SK-MEL-5 (cell line): ENCODE measurements around the gene UNC79. TPM values are rescaled to one million over a fixed set of nuclear protein-coding genes. Genes with fewer than 3 reads are reported as not detected.
A peak's percentile ranks its signal among the peaks of the same experiment; 100 is the strongest.

Experiments used
- DNase-seq: peaks from one replicate; pipeline ENCODE4 v3.0.0-alpha.2; 2016; ENCODE audit warnings: low read depth, low spot score
- in situ Hi-C: cut with HindIII; loops from 2 replicates; pipeline ENCODE4 v1.10.0; 2016; ENCODE audit warnings: low sequenced_read_pairs, high pct_unique_total_duplicates, low pct_unique_long_range_greater_than_20kb
- total RNA-seq: library from RNA; depleted of rRNA; stranded (reverse); fragments of >200 nt; shearing (Covaris generic); gene quantifications from 2 replicates; pipeline ENCODE4 v1.2.3, GENCODE V29; 2014

The UNC79 gene
- total RNA-seq, 1 experiment from 2014 or later, result 1.2 TPM

- DNase-seq, result no peak
- in situ Hi-C loops, result no loop called here
Observed at GRCh38 chr14:93682459-93682858, 251.7 kb downstream of the UNC79 start.

GRCh38 chr14:93683226-93683625 is 252.5 kb downstream of the UNC79 start:
- in situ Hi-C loops, result no loop called here
- DNase-seq, result peak; percentile 49

DNA sequence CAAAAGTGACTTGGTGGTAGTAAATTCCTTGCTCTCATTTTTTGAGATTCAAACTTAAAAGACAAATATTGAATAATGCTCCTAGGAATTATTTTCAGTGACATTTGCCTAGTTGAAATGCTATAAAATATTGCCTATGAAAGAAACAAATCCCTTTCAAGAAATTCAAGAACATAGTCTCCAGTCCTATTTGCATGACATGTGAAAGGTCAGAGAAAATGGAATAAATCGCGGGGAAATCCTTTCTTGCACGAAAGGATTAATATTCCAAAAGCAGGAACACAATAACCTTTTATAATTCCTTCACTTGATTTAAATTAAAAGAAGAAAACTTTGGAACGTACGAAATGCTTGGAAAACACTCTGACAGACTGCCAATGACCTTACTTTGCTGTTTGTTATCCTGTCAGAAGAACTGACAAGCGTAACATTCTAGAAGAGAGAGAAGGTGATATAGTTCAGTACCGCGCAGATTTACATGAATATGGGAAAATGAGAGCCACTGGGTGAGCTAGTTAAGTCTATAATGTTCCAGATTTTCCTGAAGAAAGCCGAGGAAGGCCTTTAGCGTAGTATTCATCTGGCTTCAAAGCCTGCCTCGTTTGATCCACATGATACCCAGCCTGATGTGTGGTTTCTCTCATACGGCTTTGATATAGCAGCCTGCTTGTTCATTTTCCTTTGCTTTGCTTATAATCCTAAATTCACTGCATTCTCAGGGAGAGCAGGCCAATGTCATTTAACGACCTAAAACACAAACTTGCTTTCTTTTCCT is 254.6 kb downstream of the UNC79 start:
- in situ Hi-C loops, result no loop called here
- DNase-seq, result no peak

GRCh38 chr14:93686268-93686667 is 255.5 kb downstream of the UNC79 start:
- in situ Hi-C loops, result no loop called here
- no peak for DNase-seq

GRCh38 chr14:93688239-93688666 is 257.5 kb downstream of the UNC79 start:
- no peak for DNase-seq
- in situ Hi-C loops, result no loop called here

DNA sequence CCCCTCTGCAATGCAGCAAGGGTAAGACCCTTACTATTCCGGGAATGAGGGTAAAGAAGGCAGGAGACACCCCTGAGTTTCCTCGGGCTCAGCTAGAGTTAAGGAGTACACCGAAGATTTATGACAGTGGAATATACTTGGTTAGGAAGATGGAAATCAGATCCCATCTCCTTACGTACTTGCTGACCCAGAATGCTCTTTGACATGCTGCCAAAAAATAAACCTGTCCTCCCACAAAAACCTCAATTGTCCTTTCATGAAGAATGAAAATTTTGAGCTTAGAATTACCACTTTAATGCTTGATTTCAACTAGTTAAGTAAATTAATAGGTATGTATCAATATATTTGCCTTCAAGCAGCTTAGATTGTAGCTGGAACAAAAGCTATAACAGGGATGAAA is 258.1 kb downstream of the UNC79 start:
- in situ Hi-C loops, result no loop called here
- no peak for DNase-seq

DNA sequence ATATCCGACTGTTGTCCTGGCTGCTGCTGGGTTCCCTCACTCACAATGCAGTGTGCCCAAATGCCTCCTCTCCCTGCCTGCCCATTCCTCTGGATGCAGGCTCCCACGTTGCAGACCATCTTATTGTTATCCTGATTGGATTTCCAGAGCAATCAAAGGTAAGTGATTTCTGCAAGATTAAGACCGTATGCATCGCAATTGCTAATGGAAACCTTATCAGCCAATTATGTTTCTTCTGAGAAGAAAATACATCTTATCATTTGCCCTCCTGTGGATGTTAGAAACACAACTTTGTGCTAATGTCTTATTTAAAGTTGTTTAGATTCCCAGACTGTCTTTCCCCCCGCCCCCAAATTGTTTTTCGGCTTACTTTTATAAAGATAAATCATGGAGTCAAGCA is 259.4 kb downstream of the UNC79 start:
- DNase-seq, result no peak
- in situ Hi-C loops, result no loop called here

DNA sequence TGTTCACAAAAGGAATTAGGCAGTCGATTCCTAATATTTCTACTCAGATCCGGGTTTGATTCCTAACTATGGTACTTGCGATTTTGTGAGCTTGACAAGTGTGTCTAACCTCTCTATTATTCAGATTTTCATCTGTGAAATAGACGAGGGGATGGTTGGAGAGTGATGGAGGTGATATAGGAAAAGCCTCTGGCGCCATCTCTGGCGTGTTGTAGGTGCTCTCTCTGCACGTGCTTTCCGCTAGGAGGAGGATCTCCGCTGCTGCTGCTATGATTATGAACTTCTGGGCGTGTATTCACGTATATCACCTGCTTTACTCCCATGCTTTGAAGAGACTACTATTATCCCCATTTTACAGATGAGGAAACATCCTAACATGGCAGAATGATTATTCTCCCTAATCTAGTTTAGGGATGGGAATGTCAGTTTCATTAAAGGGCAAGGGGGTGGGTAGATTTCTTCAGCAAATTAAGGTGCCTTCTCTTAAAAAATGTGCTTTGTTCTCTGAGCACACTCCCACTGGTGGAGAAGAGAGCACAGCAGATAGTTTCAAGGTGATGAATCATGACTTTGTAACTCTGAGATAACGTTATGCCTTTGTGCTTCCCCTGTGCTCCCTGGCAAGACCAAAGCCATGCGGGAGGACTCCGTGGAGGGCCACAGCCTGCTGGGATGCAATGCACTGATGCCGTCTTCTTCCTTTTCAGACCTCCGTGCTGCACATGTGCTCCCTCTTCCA is 260.5 kb downstream of the UNC79 start:
- in situ Hi-C loops, result no loop called here

DNA sequence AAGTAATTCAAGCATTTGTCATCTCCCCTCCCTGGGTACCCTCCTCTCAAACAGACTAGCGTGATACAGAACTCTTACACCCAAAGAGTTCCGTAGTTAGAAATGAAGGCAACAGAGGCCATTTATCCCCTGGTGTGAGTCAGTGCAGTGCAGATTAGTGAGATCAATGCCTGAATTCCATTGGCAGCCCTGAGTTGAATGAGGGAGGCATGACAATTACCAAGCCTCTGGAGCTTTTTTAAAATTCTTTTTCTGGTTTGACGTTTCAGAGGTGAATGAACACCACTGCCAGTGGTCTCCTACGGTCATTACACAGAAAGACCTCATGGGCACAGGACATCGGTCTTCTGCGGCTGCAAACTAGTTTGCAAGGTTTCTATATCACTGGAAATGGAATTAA is 263.2 kb downstream of the UNC79 start:
- in situ Hi-C loops, result no loop called here
- no peak for DNase-seq

More for the DNA sequence above, 260.5 kb downstream of the UNC79 start:
- DNase-seq, result no peak

GRCh38 chr14:93700928-93701327 is 270.2 kb downstream of the UNC79 start:
- DNase-seq, result no peak
- in situ Hi-C loops, result no loop called here

DNA sequence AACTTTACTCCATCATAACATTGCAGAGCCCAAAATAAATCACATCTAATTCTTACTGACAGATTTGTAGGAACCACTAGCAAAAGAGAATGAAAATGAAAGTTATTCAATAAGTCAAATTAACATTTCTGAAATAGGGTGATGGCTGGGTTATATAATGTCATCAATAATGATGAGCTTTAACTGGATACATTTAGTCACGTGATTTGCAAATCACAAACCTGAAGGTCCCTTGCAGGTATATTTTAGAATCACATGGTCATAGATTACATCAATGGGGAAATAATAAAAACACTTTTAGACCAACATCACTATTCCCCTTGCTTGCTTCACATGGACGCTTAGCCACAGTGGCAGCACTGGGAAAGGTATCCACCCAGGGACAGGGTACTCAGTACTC is 270.8 kb downstream of the UNC79 start:
- DNase-seq, result no peak

GRCh38 chr14:93702946-93703345 is 272.2 kb downstream of the UNC79 start:
- peak; percentile 4 for DNase-seq
- in situ Hi-C loops, result no loop called here

More for the DNA sequence above, 270.8 kb downstream of the UNC79 start:
- in situ Hi-C loops, result no loop called here

DNA sequence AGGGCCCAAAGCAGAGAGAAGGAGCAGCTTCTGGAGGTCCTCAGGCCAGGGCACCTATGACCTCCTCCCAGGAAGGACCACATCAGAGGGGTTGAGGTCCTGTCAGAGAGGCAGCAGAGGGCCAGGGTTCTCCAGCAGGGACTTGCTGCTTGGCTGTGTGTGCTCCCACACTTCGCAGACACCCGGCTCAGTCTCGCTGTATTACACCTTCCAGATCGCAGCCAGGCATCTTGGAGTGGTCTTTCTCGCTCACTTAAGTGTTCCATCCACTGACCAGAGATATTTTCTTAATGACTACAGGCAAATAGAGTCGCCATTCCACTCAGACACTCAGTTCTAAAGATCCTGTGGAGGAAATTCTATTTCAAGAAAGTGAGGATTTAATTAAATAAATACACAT is 273.2 kb downstream of the UNC79 start:
- no peak for DNase-seq
- in situ Hi-C loops, result no loop called here

DNA sequence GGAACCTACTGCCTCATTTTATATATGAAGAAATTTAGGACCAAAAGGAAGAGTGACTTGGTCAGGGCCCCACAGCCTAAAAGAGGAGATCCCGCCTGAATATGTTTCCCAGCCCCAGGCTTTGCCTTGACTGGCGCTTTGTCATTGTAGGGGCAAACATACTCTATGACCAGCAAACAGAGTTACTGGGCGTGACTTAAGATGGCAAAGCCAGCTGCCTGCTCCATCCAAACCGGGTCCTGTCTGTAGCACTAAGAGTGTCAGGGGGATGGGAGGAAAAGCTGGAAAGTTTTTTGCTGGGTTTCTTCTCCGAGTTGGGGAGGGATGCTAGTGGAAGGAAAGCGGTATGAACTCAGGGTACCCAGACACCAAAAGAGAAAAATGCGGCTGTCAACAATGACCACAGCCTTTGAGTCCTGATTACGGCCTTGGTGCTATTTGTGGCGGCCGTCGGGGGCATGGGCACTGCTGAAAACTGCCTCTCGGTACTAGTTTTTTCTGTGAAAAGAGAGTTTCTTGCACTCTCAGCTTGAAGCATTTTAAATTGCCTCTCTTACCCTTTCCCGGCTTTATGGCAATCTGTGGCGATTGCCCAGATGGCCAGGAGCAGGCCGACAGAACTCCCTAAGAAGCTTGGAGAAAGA is 274.9 kb downstream of the UNC79 start:
- no peak for DNase-seq
- in situ Hi-C loops, result no loop called here

GRCh38 chr14:93706360-93706955 is 275.7 kb downstream of the UNC79 start:
- in situ Hi-C loops, result no loop called here
- no peak for DNase-seq

DNA sequence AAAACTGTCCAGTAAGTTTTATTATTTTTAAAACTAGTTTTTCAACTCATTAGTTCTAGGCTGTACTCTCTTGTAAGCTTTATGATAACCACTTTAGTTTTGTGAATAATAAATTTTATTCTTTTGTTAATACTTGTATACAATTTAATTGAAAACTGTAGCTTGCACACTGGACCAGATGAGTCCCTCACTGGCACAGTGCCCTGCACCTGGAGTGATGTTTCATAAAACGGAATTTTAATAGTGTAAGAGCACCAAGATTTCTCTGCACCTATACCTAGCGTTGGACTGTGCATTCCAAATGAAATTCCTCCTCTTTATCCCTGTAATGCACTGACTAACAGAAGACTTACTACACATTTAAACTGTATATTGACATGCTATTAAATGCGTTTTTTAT is 276.7 kb downstream of the UNC79 start:
- no peak for DNase-seq
- in situ Hi-C loops, result no loop called here

- DNase-seq, result no peak
- in situ Hi-C loops, result no loop called here
Observed at GRCh38 chr14:93708311-93708734, 277.6 kb downstream of the UNC79 start.

DNA sequence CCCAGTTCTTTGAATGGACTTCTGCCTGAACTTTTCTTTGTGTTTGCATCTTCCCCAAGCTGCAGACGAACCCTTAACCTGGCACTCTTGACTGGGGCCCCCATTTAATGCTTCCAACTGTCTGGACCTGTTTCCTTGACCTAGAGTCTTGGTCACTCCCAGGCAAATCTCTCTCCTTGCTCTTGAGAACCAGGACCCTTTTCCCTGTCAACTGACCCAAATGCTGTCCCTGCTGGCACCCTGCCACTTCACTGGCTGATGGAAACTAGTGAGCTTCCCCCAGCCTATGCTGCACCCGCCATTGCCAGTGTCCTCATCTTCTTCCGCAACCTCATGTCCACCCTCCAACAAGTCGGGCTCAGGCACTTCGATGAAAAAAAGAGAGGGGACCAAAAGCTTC is 278.1 kb downstream of the UNC79 start:
- no peak for DNase-seq
- in situ Hi-C loops, result no loop called here
